Tibial artery (tissue), 4 donors: ENCODE results near the gene SCN3A.

Experiments
- DNase-seq, 2 donors: peaks; one replicate each; pipeline ENCODE4 v3.0.0-alpha.2; 2019
- H3K27ac ChIP-seq, 2 donors: fragments of 200-600 bp; sonication (generic) in 1 of 2; 1 replicate in 1 of 2; 2 replicates in 1 of 2; pipeline ENCODE4 v1.5.1; 2018 to 2019; ENCODE audit warnings: mild to moderate bottlenecking in 1 of 2
- H3K27me3 ChIP-seq, 2 donors: fragments of 200-600 bp; sonication (generic) in 1 of 2; one replicate each; pipeline versions ENCODE4 v1.5.1 to v1.6.0; 2016 to 2019
- H3K36me3 ChIP-seq, 3 donors: fragments of 200-600 bp; sonication (generic) in 2 of 3; one replicate each; pipeline ENCODE4 v1.5.1; 2016 to 2019; ENCODE audit warnings: mild to moderate bottlenecking in 2 of 3
- H3K4me1 ChIP-seq, 4 donors: fragments of 200-600 bp; sonication (generic) in 2 of 4; 1 replicate in 3 of 4; 2 replicates in 1 of 4; pipeline ENCODE4 v1.5.1; 2016 to 2019
- H3K4me3 ChIP-seq, 2 donors: fragments of 200-600 bp; sonication (generic) in 1 of 2; 1 replicate in 1 of 2; 2 replicates in 1 of 2; pipeline ENCODE4 v1.5.1; 2018 to 2019; ENCODE audit warnings: mild to moderate bottlenecking in 2 of 2
- H3K9me3 ChIP-seq, 3 donors: fragments of 200-600 bp; sonication (generic) in 1 of 3; one replicate each; pipeline ENCODE4 v1.5.1; 2016 to 2019
- intact Hi-C: fragments of 100-400 bp; cut with DNase I; formaldehyde crosslinking; loops from one replicate; pipeline ENCODE4 v1.15.0; 2023; ENCODE audit warnings: low total_unique reads
- TF ChIP-seq, protein P1 (sequence below), 2 experiments: fragments of 200-600 bp in 1 of 2; fragments of 450-650 bp in 1 of 2; IDR thresholded peaks; one replicate each; pipeline ENCODE4 v1.5.1; 2017 to 2019; ENCODE audit warnings: antibody characterized with exemption in 2 of 2, mild to moderate bottlenecking in 1 of 2, moderate library complexity in 1 of 2

The SCN3A gene

DNA sequence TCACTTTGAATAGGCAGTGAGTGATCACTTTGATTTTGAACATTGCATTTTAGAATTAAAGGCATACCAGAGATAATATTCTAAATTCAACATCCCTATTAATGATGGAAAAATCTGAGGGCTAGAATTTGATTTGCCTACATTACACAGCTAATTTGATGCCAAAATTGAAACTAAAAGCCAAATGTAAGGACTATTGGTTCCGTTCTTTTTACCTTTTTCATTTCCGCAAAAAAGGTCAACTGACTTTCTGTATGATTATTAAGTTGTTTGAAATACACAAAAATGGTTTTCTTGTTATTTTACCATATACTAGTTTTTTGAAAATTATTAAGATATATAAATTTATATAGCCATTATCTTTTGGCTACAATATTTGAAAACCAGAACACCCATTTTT lies 117.5 kb downstream of the SCN3A start:
- Histone ChIP-seq H3K27me3 (no peaks in the 10 kb centered on the region), H3K4me1 (no peaks in the 10 kb centered on the region), H3K9me3 (peaks cover 0 to 7% (median 2%) of the 10 kb centered on the region in 3 donors), H3K36me3 (no peaks in the 10 kb centered on the region), H3K27ac (no peak overlapping the region), H3K4me3 (no peak overlapping the region)
- intact Hi-C loops, result no loop called here
- no peak for DNase-seq
- TF ChIP-seq, protein P1, sequence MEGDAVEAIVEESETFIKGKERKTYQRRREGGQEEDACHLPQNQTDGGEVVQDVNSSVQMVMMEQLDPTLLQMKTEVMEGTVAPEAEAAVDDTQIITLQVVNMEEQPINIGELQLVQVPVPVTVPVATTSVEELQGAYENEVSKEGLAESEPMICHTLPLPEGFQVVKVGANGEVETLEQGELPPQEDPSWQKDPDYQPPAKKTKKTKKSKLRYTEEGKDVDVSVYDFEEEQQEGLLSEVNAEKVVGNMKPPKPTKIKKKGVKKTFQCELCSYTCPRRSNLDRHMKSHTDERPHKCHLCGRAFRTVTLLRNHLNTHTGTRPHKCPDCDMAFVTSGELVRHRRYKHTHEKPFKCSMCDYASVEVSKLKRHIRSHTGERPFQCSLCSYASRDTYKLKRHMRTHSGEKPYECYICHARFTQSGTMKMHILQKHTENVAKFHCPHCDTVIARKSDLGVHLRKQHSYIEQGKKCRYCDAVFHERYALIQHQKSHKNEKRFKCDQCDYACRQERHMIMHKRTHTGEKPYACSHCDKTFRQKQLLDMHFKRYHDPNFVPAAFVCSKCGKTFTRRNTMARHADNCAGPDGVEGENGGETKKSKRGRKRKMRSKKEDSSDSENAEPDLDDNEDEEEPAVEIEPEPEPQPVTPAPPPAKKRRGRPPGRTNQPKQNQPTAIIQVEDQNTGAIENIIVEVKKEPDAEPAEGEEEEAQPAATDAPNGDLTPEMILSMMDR (IDR thresholded peaks at IDR 0.05), result no peak

DNA sequence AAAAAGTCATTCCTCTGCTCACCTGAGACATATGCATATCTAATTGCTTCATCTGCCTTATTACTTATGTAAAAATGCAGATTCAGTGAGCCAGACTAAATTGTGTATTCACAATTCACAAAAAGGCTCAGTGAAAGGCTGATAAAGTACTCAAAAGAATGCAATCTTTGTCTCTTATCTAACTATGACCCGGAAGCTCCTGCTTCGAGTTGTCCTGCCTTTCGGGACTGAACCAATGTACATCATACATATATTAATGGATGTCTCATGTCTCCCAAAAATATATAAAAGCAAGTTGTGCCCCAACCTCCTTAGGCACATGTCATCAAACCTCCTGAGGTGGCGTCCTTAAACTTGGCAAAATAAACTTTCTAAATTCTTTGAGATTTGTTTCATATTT lies 120.5 kb downstream of the SCN3A start:
- Histone ChIP-seq H3K9me3 (peaks cover 0 to 7% (median 2%) of the 10 kb centered on the region in 3 donors), H3K4me3 (no peak overlapping the region), H3K4me1 (no peaks in the 10 kb centered on the region), H3K27ac (no peak overlapping the region), H3K27me3 (no peaks in the 10 kb centered on the region), H3K36me3 (no peaks in the 10 kb centered on the region)
- no peak for DNase-seq
- TF ChIP-seq, protein P1 (IDR thresholded peaks at IDR 0.05), result no peak
- intact Hi-C loops, result no loop called here

DNA sequence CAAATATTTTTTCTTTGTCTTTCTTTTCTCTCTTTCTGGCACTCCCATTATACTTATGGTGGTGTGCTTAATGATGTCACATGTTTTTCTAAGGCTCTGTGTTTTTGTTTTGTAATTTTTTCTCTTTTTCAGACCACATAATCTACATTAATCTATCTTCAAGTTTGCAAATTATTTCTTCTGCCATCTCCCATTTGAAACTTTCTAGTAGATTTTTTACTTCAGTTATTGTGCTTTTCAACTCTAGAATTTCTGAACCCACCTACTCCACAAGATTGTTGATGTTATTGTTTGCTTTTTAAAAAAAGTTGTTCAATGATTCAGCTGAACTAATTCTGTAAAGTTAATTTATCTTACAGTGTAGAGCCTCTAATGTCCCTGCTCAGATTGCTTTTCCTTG lies 121.4 kb downstream of the SCN3A start:
- no peak for DNase-seq
- no peak overlapping the region for H3K4me3 ChIP-seq
- H3K36me3 ChIP-seq, result no peaks in the 10 kb centered on the region
- intact Hi-C loops, result no loop called here
- TF ChIP-seq, protein P1 (IDR thresholded peaks at IDR 0.05), result no peak
- H3K4me1 ChIP-seq, result no peaks in the 10 kb centered on the region
- H3K27ac ChIP-seq, result no peak overlapping the region
- peaks cover 0 to 7% (median 2%) of the 10 kb centered on the region in 3 donors for H3K9me3 ChIP-seq
- no peaks in the 10 kb centered on the region for H3K27me3 ChIP-seq

DNA sequence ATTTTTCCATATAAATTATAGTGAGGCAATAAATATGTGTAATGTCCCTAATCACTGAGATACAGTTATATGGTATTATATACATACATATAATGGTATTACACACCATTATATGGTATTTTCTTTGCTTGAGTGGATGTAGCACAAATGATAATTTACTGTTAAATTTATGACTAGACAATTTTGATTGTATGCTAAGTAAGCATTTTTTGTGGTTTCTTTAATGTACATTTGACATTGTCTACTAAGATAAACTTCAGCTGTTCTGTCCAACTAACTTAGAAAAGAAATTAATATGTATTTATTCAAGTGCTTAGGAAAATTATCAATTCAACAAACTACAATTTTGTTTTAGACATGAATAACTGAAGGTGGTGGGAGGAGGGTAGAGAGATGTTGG lies 122.6 kb downstream of the SCN3A start:
- Histone ChIP-seq H3K27ac (no peak overlapping the region), H3K4me1 (no peaks in the 10 kb centered on the region), H3K4me3 (no peak overlapping the region), H3K36me3 (no peaks in the 10 kb centered on the region), H3K9me3 (peaks cover 0 to 7% (median 2%) of the 10 kb centered on the region in 3 donors), H3K27me3 (no peaks in the 10 kb centered on the region)
- DNase-seq, result no peak
- TF ChIP-seq, protein P1 (IDR thresholded peaks at IDR 0.05), result no peak
- intact Hi-C loops, result no loop called here

DNA sequence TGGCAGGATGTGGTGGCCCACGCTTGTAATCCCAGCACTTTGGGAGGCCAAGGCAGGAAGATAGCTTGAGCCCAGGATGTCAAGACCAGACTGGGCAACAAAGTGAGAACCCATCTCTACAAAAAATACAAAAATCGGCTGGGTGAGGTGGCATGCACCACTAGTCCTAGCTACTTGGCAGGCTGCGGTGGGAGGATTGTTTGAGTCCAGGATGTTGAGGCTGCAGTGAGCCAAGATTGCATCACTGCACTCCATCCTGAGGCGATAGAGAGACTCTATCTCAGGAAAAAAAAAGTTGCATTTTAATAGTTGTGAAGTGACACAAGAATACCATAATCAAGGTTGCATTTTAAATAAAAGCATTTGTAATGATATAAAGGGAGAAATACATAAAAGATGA lies 124.4 kb downstream of the SCN3A start:
- peaks cover 2 to 10% (median 7%) of the 10 kb centered on the region in 3 donors for H3K9me3 ChIP-seq
- no peaks in the 10 kb centered on the region for H3K4me1 ChIP-seq
- intact Hi-C loops, result no loop called here
- no peak overlapping the region for H3K4me3 ChIP-seq
- H3K27me3 ChIP-seq, result no peaks in the 10 kb centered on the region
- H3K27ac ChIP-seq, result no peak overlapping the region
- no peak for DNase-seq
- H3K36me3 ChIP-seq, result no peaks in the 10 kb centered on the region
- TF ChIP-seq, protein P1 (IDR thresholded peaks at IDR 0.05), result no peak

DNA sequence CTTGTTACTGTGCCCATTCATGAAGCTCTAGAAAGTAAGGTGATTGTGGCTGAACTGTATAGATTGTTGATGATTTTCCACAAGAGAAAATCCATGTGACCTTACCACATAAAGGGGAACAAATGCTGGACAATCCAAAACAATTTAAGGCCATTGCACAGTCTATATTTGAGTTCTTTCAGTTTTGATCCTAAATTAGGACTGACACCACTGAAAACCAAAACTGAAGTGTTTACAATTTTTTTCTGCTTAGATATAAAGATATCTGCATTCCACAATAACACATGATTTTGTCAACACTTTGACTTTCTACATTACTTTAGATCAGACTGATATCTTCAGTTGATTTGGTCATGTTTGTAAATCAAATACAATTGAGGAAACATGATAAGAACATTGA lies 124.9 kb downstream of the SCN3A start:
- H3K36me3 ChIP-seq, result no peaks in the 10 kb centered on the region
- TF ChIP-seq, protein P1 (IDR thresholded peaks at IDR 0.05), result no peak
- peaks cover 2 to 12% (median 12%) of the 10 kb centered on the region in 3 donors for H3K9me3 ChIP-seq
- no peak for DNase-seq
- intact Hi-C loops, result no loop called here
- no peak overlapping the region for H3K4me3 ChIP-seq
- H3K4me1 ChIP-seq, result no peaks in the 10 kb centered on the region
- no peaks in the 10 kb centered on the region for H3K27me3 ChIP-seq
- H3K27ac ChIP-seq, result no peak overlapping the region
